ENCODE data around the gene DNAH17. TPM values are rescaled to one million over a fixed set of nuclear protein-coding genes. Genes with fewer than 3 reads are reported as not detected.

The DNAH17 gene
- total RNA-seq, 1 donor from 2014 or later = 0.40 TPM

GRCh38 chr17:78398390-78398789 lies 178.8 kb downstream of the DNAH17 start:
- no peak for ATAC-seq
- intact Hi-C loops (cut with DNase I) = no loop called here
- no peak for DNase-seq (ENCODE audit: low spot score)

- no peak for DNase-seq (ENCODE audit: low spot score)
- intact Hi-C loops (cut with DNase I) = no loop called here
Observed at GRCh38 chr17:78397681-78398101, 179.5 kb downstream of the DNAH17 start.

GRCh38 chr17:78396441-78397337 lies 180.5 kb downstream of the DNAH17 start:
- DNase-seq (ENCODE audit: low spot score) (no peak), ATAC-seq (peak; percentile 47)
- intact Hi-C loops (cut with DNase I) = no loop called here

More at GRCh38 chr17:78397681-78398101, 179.5 kb downstream of the DNAH17 start:
- peak; percentile 65 for ATAC-seq

GRCh38 chr17:78395155-78395554 lies 182.0 kb downstream of the DNAH17 start:
- no peak for ATAC-seq
- intact Hi-C loops (cut with DNase I) = no loop called here
- no peak for DNase-seq (ENCODE audit: low spot score)

- DNase-seq (ENCODE audit: low spot score) (no peak), ATAC-seq (no peak)
- intact Hi-C loops (cut with DNase I) = no loop called here
Observed at GRCh38 chr17:78394209-78394608, 183.0 kb downstream of the DNAH17 start.

GRCh38 chr17:78393575-78393974 lies 183.6 kb downstream of the DNAH17 start:
- ATAC-seq (no peak), DNase-seq (ENCODE audit: low spot score) (no peak)
- intact Hi-C loops (cut with DNase I) = no loop called here

- DNase-seq (ENCODE audit: low spot score) = no peak
- no peak for ATAC-seq
- intact Hi-C loops (cut with DNase I) = no loop called here
Observed at GRCh38 chr17:78392295-78392694, 184.9 kb downstream of the DNAH17 start.

GRCh38 chr17:78391843-78392242 lies 185.4 kb downstream of the DNAH17 start:
- intact Hi-C loops (cut with DNase I) = no loop called here
- ATAC-seq (no peak), DNase-seq (ENCODE audit: low spot score) (no peak)

GRCh38 chr17:78391051-78391431 lies 186.2 kb downstream of the DNAH17 start:
- ATAC-seq (no peak), DNase-seq (ENCODE audit: low spot score) (no peak)

GRCh38 chr17:78390241-78391050 lies 186.8 kb downstream of the DNAH17 start:
- ATAC-seq = no peak
- intact Hi-C loops (cut with DNase I) = no loop called here
- no peak for DNase-seq (ENCODE audit: low spot score)

More at GRCh38 chr17:78391051-78391431, 186.2 kb downstream of the DNAH17 start:
- intact Hi-C loops (cut with DNase I) = no loop called here

GRCh38 chr17:78387977-78388941 lies 188.9 kb downstream of the DNAH17 start:
- DNase-seq (ENCODE audit: low spot score) = no peak
- peak; percentile 64 for ATAC-seq
- intact Hi-C loops (cut with DNase I) = no loop called here

- intact Hi-C loops (cut with DNase I) = no loop called here
- ATAC-seq = no peak
- no peak for DNase-seq (ENCODE audit: low spot score)
Observed at GRCh38 chr17:78384479-78385175, 192.6 kb downstream of the DNAH17 start.

- intact Hi-C loops (cut with DNase I) = no loop called here
- DNase-seq (ENCODE audit: low spot score) = no peak
- ATAC-seq = peak; percentile 79
Observed at GRCh38 chr17:78383725-78384471, 193.3 kb downstream of the DNAH17 start.

GRCh38 chr17:78381601-78382232 lies 195.5 kb downstream of the DNAH17 start:
- no peak for ATAC-seq
- DNase-seq (ENCODE audit: low spot score) = no peak
- intact Hi-C loops (cut with DNase I) = no loop called here

- intact Hi-C loops (cut with DNase I) = no loop called here
- DNase-seq (ENCODE audit: low spot score) = no peak
- no peak for ATAC-seq
Observed at GRCh38 chr17:78380370-78380769, 196.8 kb downstream of the DNAH17 start.

- intact Hi-C loops (cut with DNase I) = no loop called here
- DNase-seq (ENCODE audit: low spot score) = no peak
- no peak for ATAC-seq
Observed at GRCh38 chr17:78379131-78379491, 198.1 kb downstream of the DNAH17 start.
